ENCODE measurements around the gene EP400.

EP400 gene

DNA sequence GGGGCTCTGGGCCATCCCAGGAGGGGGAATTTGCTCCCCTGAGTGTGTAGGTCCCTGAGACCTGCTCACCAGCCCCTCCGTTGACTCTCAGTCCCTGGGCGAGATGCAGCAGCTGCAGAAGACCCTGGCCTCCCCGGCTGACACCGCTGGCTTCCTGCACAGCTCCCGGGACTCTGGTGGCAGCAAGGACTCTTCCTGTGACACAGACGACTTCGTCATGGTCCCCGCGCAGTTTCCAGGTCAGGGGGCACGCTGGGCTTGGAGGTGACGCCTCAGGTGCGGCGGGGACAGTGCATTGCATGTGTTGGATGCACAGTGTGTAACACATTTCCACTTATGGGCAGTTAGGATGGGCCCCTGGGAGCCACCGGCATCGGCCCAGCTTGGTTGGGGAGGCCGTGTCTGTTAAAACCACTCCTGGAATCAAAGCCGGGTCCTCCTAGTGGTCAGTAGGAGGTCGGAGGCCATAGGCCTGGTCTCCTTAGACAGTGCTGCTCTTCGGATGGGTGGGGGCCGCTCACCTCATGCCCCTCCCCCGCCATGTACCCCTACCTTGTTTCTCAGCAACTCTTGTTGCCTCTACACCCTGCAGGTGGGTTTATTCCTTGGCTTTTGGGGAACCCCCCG, 37.8 kb upstream of the EP400 start:
- DNase-seq: no peak

DNA sequence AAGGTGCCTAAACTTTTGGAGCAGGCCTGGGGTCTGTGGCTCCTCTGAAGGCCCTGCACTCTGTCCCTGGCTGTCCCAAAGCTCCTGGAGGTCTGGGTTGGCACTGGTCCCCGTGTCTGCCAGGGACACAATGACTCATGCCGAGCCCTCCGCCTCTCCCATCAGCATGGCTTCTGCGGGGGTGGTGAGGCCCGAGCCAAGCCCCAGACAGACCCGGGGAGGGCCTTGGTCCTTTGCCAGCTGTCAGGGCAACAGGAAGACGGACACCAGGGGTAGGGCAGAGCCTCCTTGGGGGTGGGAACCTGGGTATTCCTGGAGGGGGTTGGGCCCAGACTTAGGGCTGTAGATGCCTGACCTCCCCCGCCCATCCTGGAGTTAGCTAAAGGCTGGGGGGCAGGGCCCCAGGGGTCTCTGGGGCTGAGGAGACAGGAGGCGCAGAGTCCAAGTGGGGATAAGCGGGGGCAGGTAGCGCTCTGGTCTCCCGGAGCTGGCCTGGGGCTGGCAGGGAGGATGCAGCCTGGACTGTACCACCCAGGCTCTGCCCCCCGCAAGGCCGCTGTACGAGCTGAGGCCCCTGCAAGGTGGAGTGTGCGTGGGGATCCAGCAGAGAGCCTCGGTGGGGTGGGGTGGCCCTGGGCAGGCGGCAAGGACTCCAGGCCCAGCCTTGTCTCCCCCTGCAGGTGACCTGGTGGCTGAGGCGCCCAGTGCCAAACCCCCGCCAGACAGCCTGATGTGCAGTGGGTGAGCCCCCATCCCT, 37.0 kb upstream of the EP400 start:
- DNase-seq: no peak

- no peak for DNase-seq
Observed at GRCh38 chr12:131913666-131914065, 36.1 kb upstream of the EP400 start.

- no peak for DNase-seq
Observed at GRCh38 chr12:131914179-131914702, 35.5 kb upstream of the EP400 start.

- no peak for DNase-seq
Observed at GRCh38 chr12:131915000-131915689, 34.6 kb upstream of the EP400 start.

DNA sequence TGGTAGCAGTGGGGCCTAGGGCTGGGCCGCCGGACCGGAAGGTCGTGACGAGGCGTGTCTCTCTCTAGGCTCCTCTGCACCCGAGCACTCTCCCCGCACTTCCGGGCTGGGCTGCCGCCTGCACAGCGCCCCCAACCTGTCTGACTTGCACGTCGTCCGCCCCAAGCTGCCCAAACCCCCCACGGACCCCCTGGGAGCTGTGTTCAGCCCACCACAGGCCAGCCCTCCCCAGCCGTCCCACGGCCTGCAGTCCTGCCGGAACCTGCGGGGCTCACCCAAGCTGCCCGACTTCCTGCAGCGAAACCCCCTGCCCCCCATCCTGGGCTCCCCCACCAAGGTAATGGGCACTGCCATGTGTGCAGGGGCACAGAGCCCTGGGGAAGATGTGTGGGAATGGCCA, 33.9 kb upstream of the EP400 start:
- DNase-seq: no peak

DNA sequence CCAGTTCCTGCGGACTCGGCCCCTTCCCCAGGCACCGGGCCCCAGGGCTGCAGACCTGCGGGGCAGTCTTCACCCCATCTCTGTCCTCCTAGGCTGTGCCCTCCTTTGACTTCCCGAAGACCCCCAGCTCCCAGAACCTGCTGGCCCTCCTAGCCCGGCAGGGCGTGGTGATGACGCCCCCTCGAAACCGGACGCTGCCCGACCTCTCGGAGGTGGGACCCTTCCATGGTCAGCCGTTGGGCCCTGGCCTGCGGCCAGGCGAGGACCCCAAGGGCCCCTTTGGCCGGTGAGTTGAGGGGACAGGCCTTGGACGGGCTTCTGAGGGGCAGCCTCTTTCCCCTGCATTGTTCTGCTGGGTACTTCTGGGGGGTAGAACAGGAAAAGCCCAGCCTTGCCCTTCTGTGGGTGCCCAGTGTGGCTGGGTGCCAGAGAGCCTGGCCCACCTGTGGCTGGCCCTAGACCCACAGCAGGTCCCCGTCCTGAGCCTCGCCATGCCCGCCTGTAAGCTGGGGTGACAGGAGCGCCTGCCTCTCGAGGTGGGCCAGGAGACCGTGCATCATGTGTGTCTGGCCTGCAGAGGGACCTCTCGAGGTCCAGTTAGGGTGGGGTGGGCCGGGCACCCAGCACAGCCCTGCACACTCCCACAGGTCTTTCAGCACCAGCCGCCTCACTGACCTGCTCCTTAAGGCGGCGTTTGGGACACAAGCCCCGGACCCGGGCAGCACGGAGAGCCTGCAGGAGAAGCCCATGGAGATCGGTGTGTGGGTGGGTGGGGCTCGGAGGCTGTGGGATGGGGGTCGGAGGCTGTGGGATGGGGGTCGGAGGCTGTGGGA, 33.2 kb upstream of the EP400 start:
- DNase-seq: no peak

- no peak for DNase-seq
Observed at GRCh38 chr12:131917139-131917710, 32.5 kb upstream of the EP400 start.

DNA sequence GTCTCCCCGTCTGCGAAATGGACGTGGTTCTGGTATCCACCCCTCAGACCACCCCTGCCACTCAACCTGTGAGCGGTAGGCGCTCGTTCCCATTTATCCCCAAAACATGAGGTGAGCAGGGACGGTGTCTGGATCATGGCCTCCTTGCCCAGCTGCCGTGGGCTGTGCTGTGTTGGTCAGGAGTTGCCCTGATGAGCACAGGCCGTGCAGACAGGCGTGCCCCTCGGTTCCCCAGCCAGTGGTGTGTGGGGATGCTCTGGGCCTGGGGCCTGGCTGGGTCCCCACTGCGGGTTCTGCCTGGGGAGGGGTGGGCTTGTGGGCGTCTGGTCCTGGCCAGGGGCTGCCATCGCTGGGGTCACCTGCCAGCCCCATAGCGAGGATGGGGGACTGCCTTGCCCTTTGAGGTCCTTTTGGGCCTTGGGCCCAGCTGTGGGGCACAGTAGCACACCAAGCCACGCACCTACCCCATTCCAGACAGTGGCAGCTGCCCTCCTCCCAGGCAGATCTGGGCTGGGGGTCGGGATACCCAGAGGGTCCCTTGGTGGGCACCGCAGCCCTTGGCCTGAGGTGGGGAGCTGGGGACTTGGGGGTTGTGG, 31.9 kb upstream of the EP400 start:
- no peak for DNase-seq

DNA sequence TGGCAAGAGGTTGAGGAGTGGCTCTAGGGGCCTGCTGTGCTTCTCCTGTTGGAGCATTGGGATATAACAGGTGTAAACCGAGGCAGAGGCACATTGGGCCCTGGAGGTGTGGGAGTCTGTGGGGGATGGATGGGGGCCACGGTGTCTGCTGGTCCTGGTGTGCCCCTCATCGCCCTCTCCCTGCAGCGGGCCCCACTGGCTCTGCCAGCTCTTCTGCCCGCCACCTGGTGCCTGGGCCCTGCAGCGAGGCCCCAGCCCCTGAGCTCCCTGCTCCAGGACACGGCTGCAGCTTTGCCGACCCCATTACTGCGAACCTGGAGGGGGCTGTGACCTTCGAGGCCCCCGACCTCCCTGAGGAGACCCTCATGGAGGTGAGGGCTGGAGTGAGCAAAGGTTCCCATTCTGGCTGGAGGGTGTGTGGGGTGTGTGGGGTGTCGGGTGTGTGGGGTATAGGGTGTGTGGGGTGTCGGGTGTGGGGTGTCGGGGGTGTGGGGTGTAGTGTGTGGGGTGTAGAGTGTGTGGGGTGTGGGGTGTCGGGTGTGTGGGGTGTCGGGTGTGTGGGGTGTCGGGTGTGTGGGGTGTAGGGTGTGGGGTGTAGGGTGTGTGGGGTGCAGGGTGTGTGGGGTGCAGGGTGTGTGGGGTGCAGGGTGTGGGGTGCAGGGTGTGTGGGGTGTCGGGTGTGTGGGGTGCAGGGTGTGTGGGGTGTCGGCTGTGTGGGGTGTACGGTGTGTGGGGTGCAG, 31.3 kb upstream of the EP400 start:
- DNase-seq: no peak

DNA sequence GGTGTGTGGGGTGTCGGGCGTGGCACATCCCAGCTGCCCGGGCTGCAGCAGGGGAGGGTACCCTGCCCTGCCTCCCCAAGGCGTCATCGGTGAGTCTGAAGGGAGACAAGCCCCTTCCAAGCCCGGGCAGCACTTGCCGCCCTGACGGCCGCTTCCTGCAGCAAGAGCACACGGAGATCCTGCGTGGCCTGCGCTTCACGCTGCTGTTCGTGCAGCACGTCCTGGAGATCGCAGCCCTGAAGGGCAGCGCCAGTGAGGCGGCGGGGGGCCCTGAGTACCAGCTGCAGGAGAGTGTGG, 30.7 kb upstream of the EP400 start:
- DNase-seq: no peak

GRCh38 chr12:131919366-131920156, 30.2 kb upstream of the EP400 start:
- DNase-seq: no peak

- no peak for DNase-seq
Observed at GRCh38 chr12:131920157-131920508, 29.6 kb upstream of the EP400 start.

GRCh38 chr12:131920902-131921840, 28.6 kb upstream of the EP400 start:
- DNase-seq: no peak

- no peak for DNase-seq
Observed at GRCh38 chr12:131921866-131922769, 27.6 kb upstream of the EP400 start.

GRCh38 chr12:131922772-131923171, 27.0 kb upstream of the EP400 start:
- no peak for DNase-seq

DNA sequence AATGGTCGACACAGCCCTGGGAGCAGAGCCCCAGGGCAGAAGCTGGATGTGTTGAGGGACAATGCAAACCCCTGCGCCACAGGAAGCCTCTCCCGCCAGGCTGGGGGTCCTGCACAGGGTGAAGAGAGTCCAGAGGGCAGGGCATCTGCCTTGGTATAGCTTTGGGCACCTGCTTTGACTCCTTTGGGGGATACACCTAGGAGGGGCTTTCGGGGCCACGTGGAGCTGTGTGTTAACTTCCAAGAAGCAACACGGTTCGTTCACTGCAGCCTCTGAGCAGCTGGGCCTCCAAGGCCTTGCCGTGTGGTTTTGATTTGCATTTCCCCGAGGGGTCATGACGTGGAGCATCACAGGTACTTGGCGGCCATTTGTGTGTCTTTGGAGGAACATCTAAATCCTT, 26.5 kb upstream of the EP400 start:
- DNase-seq: no peak

All from effector CD4-positive, alpha-beta T cell (primary cell).